AG08396 (cell line): ENCODE measurements around the gene SRMS.

Experiments used
- DNase-seq: peaks from one replicate; pipeline ENCODE4 v3.0.0; 2012; ENCODE audit warnings: low spot score, mixed read lengths

SRMS gene

DNA sequence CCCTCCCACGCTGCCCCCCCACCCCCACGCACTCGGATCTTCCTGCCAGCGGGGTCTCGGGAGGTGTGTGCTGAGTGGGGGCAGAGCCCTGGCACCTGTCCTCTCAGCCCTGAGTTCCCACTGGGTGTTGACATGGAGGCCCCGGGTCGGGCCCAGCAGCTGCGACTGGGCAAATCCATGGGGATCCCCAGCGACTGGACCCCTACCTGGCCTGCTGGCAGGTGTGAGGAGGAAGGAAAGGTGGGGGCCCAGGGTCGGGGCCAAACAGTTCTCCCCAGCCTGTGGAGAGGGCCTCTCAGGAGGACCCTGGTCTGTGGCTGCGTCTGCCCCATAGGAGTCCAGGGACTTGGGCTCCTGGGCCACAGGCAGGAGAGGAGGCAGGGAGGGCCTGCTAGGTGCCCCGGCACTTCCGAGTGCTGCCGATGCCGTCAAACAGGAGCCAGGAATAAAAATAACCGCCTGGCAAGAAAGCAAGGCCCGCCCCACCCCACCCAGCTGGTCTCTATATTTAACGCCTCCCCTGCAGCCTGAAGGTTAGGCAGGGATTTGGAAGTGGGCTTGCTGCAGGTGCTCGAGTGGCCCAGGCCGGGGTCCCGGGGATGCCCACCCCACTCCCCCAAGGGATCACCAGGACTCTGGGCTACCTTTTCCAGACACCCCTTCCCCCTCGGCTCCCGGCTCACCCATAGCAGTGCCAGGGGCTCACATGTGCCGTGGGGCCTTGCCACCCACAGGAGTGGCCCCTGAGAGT, 47.2 kb downstream of the SRMS start:
- DNase-seq: no peak

- no peak for DNase-seq
Measured at GRCh38 chr20:63499338-63499969, 48.1 kb downstream of the SRMS start.

- peak; percentile 64 for DNase-seq
Measured at GRCh38 chr20:63498960-63499337, 48.6 kb downstream of the SRMS start, which contains the start of gene EEF1A2. TSS of gene EEF1A2 (minus strand) at chr20:63499083. CDS start at chr20:63497763, 1,320 bp downstream.

GRCh38 chr20:63497946-63498935, 49.3 kb downstream of the SRMS start:
- DNase-seq: peak; percentile 66

- DNase-seq: no peak
Measured at GRCh38 chr20:63497138-63497945, 50.2 kb downstream of the SRMS start.

GRCh38 chr20:63496596-63497120, 50.9 kb downstream of the SRMS start:
- no peak for DNase-seq

GRCh38 chr20:63495741-63496595, 51.6 kb downstream of the SRMS start:
- DNase-seq: peak; percentile 89

- DNase-seq: no peak
Measured at GRCh38 chr20:63495167-63495720, 52.3 kb downstream of the SRMS start.

DNA sequence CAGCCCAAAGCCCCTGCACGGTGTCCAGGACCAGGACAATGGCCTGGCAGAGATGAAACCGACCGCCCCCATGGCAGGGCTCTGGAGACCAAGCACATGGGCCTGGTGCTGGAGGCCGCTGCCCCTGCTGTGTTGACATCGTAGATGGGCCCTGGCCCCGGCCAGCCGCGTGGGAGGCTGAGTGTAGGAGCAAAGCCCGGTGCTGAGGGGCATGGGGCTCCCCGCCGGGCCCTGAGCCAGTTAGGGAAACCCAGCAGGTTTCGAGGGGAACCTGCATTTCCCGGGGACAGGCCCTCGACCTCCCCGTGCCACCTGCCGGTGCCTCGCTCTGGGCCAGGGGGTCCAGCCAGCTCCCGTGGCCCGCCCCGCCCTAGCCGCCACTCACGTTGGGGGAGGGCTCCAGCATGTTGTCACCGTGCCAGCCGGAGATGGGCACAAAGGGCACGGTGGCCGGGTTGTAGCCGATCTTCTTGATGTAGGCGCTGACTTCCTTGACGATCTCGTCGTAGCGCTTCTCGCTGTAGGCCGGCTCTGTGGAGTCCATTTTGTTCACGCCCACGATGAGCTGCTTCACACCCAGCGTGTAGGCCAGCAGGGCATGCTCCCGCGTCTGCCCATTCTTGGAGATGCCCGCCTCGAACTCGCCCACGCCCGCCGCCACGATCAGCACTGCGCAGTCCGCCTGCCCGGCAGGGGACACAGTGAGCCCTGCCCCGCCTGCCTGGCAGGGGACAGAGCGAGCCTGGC, 53.0 kb downstream of the SRMS start:
- no peak for DNase-seq

- DNase-seq: no peak
Measured at GRCh38 chr20:63494084-63494419, 53.5 kb downstream of the SRMS start.

DNA sequence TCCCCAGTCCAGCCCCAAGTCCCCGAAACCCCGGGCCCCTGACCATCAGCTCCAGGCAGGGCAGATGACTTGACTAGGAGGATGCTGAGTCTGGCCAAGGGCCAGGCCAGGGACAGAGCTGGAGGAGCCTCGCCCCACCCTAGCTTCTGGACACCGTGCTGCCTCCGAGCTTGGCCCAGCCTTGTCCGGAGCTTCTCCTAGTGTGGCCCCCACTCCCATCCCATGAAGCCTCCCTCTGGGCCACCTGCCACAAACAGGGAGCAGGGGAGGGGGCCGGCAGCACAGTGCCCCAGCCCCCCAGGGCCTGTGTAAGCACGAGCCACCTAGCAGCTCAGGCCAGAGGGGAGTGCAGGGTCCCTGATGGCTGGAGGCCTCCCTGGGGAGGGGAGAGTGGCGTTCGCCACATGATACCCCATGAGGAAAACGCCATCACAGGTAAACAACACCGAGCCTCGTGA, 54.0 kb downstream of the SRMS start:
- no peak for DNase-seq

- DNase-seq: no peak
Measured at GRCh38 chr20:63492982-63493381, 54.6 kb downstream of the SRMS start.

DNA sequence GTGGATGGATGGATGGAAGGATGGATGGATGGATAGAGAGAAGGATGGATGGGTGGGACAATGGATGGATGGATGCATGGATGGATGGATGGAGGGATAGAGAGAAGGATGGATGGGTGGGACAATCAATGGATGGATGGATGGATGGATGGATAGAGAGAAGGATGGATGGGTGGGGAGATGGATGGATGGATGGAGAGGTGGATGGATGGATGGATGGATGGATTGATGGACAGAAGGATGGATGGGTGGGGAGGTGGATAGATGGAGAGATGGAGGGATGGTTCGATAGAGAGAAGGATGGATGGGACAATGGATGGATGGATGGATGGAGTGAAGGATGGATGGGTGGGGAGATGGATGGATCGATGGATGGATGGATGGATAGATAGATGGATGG, 55.0 kb downstream of the SRMS start:
- no peak for DNase-seq

- no peak for DNase-seq
Measured at GRCh38 chr20:63491635-63492230, 55.8 kb downstream of the SRMS start.

- no peak for DNase-seq
Measured at GRCh38 chr20:63491078-63491477, 56.5 kb downstream of the SRMS start.
